Measurements from ENCODE around the gene FGGY.
"Not testable (repeated sequence)": the region's sequence is repeated elsewhere in the genome, so short reads cannot be mapped to it uniquely, and the experiment has no call there.

The FGGY gene

GRCh38 chr1:59557549-59557885, 260.6 kb downstream of the FGGY start:
- no peak for DNase-seq

DNA sequence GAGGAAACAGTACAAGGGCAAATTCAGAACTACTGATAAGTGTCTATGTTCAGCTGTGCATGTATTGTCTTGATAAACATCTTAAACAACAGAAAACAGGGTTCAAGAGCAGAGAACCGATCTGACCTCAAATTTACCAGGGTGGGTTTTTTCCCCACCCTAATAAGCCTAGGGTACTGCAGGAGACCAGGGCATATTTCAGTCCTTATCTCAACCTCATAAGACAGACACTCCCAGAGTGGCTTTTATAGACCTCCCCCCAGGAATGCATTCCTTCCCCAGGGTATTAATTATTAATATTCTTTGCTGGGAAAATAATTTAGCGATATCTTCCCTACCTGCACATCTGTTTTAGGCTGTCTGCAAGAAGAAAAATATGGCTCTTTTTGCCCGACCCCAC, 261.7 kb downstream of the FGGY start:
- not testable (repeated sequence) for DNase-seq

GRCh38 chr1:59560807-59561450, 264.0 kb downstream of the FGGY start:
- DNase-seq, result no peak

DNA sequence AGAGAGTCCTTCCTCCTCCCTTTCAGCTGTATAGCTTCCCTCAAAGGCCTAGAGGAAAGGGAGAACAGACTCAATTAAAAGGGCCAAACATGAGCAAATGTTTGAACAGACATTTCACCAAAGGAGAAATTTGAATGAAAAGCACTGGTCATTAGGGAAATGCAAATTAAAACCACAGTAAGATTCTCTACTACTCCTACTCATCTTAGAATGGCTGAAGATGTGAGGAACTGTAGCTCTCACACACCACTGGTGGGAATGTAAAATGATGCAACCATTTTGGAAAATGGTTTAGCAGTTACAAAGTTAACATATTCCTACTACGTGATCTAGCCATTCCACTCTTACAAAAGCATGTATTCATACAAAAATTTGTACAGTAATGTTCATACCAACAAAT, 264.9 kb downstream of the FGGY start:
- no peak for DNase-seq

GRCh38 chr1:59564192-59564891, 267.4 kb downstream of the FGGY start:
- DNase-seq, result no peak

- DNase-seq, result no peak
These were observed 268.9 kb downstream of the FGGY start for GRCh38 chr1:59565611-59566410.

GRCh38 chr1:59568158-59568935, 271.5 kb downstream of the FGGY start:
- DNase-seq, result no peak

GRCh38 chr1:59569198-59569597, 272.3 kb downstream of the FGGY start:
- no peak for DNase-seq

DNA sequence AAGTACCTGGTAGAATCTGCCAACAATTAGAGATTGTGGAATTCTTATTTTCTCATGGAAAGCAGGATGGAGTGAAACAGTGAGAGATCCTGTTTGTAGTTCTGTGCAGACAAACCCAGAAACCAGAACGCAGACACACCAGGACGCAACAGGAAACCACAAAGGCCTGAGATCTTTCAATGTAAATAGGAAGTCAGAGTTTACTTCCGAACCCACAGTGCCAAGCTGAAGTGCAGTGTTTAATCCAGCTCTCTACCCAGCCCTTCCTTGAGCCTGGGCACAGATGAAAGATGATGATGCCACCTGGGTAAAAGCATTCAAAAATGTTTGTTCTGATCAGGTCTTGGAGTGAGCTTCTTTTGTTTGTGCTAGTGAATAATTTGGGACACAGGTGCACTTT, 273.6 kb downstream of the FGGY start:
- DNase-seq, result peak; percentile 14

GRCh38 chr1:59574085-59574484, 277.2 kb downstream of the FGGY start:
- no peak for DNase-seq

DNA sequence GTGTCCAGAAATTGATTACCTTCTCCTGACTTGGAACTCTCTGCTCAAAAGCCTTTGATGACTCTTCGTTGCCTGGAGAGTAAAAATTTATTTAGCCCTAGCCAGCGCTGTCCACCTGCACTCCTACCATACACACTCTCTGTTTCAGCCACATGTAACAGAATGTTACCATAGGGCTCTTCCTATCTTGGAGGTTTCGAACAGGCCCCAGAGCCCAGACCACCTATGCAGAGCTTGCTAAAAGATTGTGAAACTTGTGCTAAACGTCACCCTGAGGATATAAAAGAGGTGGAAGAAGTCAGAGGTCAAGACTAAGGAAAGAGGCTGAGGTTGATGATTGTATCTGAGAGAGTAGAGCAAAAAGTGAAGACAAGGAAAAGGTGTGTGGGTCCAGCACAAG, 280.9 kb downstream of the FGGY start:
- no peak for DNase-seq

DNA sequence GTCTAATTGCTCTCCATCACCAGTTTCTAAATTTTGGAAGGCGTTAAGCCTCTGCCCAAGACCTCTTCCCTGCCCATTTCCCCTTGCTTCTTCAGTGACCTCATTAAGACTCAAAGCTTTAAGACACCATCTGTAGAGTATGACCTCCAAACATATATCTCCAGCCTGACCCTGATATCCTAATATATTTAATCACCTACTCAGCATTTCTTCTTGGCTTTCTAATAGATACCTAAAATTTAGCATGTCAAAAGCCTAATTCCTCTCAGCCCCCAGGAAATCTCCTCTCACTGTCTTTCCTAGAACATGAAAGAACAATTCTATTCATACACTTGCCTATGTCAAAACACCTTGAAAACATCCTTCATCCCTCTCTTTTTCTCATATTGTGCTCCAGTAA, 282.3 kb downstream of the FGGY start:
- DNase-seq, result no peak

DNA sequence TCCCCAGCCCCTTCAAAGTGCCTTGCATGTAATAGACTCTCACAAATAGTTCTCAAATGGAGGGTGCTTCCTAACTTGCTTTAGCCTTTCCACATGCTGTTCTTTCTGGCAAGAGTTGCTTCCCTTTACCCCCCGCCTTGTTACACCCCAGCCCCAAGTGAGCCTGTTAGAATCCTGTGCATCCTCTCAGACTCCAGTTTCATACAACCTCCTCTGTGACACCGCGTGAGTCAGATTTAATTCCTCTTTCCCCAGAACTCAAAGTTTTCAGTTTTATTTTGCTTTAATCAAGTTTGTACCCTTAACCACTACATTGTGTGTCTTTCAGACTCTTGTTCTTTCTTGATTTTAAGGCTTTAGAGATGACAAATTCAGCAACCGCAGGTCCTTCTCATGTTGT, 283.4 kb downstream of the FGGY start:
- DNase-seq, result no peak

GRCh38 chr1:59592410-59592809, 295.5 kb downstream of the FGGY start:
- not testable (repeated sequence) for DNase-seq

- no peak for DNase-seq
These were observed 296.0 kb downstream of the FGGY start for GRCh38 chr1:59592924-59593323.

- no peak for DNase-seq
These were observed 297.2 kb downstream of the FGGY start for GRCh38 chr1:59593798-59594790.

- DNase-seq, result no peak
These were observed 298.9 kb downstream of the FGGY start for GRCh38 chr1:59595774-59596173.

- DNase-seq, result no peak
These were observed 299.5 kb downstream of the FGGY start for GRCh38 chr1:59596432-59596831.

GRCh38 chr1:59596956-59597355, 300.1 kb downstream of the FGGY start:
- no peak for DNase-seq

- DNase-seq, result no peak
These were observed 300.7 kb downstream of the FGGY start for GRCh38 chr1:59597420-59598119.

GRCh38 chr1:59598120-59598440, 301.2 kb downstream of the FGGY start:
- DNase-seq, result no peak

DNA sequence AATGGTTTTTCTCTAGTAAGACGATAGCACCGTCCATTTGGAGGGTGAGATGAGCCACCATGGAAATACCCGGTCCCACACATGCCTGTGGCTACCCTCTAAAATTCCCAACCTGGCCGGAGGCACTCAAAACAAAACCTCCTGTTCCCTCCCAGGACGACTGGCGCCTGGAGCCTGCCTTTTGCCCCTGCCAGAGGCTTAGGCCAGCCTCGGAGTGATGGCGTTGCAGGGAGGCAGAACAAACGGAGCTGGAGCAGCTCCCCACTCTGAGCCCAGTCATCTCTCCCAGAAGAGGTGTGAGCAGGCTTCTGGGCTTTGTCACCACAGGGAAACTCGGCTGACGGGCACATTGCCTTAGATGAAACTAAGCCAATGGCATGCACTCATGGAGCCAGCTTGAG, 304.1 kb downstream of the FGGY start:
- DNase-seq, result no peak

Data from NCI-H2081 treated with DMSO at 0.1 percent for 48 hours (cell line).